Parathyroid adenoma (tissue), 2 donors: Measurements from ENCODE around the gene M1AP.

Experiments
- H2AFZ ChIP-seq: fragments of 300-600 bp; sonication (generic); one replicate; pipeline ENCODE4 v1.7.0; 2017; ENCODE audit warnings: antibody characterized with exemption, mild to moderate bottlenecking
- H3K27ac ChIP-seq: fragments of 300-600 bp; sonication (generic); one replicate; pipeline ENCODE4 v1.7.0; 2017
- H3K27me3 ChIP-seq: fragments of 300-600 bp; sonication (generic); one replicate; pipeline ENCODE4 v1.7.0; 2017; ENCODE audit warnings: low read length; ENCODE audit not compliant: control insufficient read depth, insufficient read depth
- H3K36me3 ChIP-seq: fragments of 300-600 bp; sonication (generic); one replicate; pipeline ENCODE4 v1.7.0; 2017; ENCODE audit warnings: low read length; ENCODE audit not compliant: control insufficient read depth, insufficient read depth
- H3K4me1 ChIP-seq: fragments of 300-600 bp; sonication (generic); one replicate; pipeline ENCODE4 v1.7.0; 2017; ENCODE audit warnings: control low read depth
- H3K4me2 ChIP-seq: fragments of 300-600 bp; sonication (generic); one replicate; pipeline ENCODE4 v1.7.0; 2017; ENCODE audit warnings: low read length
- H3K4me3 ChIP-seq: fragments of 300-600 bp; sonication (generic); one replicate; pipeline ENCODE4 v1.7.0; 2017; ENCODE audit warnings: low read depth, low read length
- H3K79me2 ChIP-seq: fragments of 300-600 bp; sonication (generic); one replicate; pipeline ENCODE4 v1.7.0; 2017; ENCODE audit warnings: control low read depth
- H3K9ac ChIP-seq: fragments of 300-600 bp; sonication (generic); one replicate; pipeline ENCODE4 v1.7.0; 2017; ENCODE audit warnings: mild to moderate bottlenecking
- H3K9me3 ChIP-seq: fragments of 300-600 bp; sonication (generic); one replicate; pipeline ENCODE4 v1.7.0; 2017; ENCODE audit warnings: low read length; ENCODE audit not compliant: control insufficient read depth
- TF ChIP-seq, protein P1 (sequence below): fragments of 300-600 bp; sonication (generic); IDR thresholded peaks from one replicate; pipeline ENCODE4 v1.7.0; 2017; ENCODE audit warnings: antibody characterized with exemption, mild to moderate bottlenecking
- donor health status: primary hyperparathyroidism.

Gene M1AP

DNA sequence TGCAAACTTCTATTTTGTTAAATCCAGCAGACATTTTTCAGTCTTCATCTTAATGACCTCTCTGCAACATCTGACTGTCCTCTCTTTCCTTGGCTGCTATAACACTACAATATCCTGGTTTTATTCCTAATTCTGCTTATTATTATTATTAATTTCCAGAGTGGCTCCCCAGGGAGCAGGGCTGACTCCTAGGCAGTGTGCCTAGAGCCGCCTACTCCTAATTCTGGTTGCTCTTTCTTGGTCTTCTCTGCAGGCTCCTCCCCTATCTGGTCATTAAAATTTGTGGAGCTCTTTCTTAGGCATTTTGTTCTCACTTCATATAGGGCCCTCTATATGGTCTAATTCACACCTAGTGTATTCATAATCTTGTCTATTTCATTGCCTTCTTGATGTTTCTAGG, 105.2 kb downstream of the M1AP start:
- no peaks in the 10 kb centered on the region for H3K27me3 ChIP-seq
- H3K4me1 ChIP-seq = no peaks in the 10 kb centered on the region
- no peak overlapping the region for H3K4me3 ChIP-seq
- H2AFZ ChIP-seq = no peak overlapping the region
- no peaks in the 10 kb centered on the region for H3K36me3 ChIP-seq
- H3K79me2 ChIP-seq = no peaks in the 10 kb centered on the region
- H3K4me2 ChIP-seq = no peak overlapping the region
- H3K9ac ChIP-seq = no peak overlapping the region
- H3K9me3 ChIP-seq = no peaks in the 10 kb centered on the region
- TF ChIP-seq, protein P1, sequence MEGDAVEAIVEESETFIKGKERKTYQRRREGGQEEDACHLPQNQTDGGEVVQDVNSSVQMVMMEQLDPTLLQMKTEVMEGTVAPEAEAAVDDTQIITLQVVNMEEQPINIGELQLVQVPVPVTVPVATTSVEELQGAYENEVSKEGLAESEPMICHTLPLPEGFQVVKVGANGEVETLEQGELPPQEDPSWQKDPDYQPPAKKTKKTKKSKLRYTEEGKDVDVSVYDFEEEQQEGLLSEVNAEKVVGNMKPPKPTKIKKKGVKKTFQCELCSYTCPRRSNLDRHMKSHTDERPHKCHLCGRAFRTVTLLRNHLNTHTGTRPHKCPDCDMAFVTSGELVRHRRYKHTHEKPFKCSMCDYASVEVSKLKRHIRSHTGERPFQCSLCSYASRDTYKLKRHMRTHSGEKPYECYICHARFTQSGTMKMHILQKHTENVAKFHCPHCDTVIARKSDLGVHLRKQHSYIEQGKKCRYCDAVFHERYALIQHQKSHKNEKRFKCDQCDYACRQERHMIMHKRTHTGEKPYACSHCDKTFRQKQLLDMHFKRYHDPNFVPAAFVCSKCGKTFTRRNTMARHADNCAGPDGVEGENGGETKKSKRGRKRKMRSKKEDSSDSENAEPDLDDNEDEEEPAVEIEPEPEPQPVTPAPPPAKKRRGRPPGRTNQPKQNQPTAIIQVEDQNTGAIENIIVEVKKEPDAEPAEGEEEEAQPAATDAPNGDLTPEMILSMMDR = no peak
- H3K27ac ChIP-seq = no peak overlapping the region

DNA sequence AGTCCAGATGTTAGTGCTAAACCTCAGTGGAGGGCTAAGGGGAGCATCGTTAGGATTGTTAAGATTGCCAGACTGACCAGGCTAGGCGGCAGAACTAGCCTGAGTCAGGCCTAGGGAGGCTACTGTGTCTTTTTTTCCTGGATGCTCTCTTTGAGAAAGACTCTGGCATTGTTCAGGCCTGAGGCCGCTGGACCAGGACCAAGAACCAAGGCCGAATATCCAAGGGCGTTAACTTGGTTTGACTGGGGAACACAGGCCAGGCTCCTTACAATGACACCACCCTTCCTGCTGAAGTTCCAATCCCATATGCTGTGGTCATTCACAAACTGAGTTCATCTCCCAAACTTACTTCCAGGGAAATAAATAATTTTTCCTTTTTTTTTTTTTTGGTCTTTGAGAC, 107.8 kb downstream of the M1AP start:
- no peak overlapping the region for H3K4me2 ChIP-seq
- no peaks in the 10 kb centered on the region for H3K4me1 ChIP-seq
- H3K36me3 ChIP-seq = no peaks in the 10 kb centered on the region
- TF ChIP-seq, protein P1 = no peak
- no peaks in the 10 kb centered on the region for H3K27me3 ChIP-seq
- no peaks in the 10 kb centered on the region for H3K9me3 ChIP-seq
- H3K27ac ChIP-seq = no peak overlapping the region
- no peak overlapping the region for H2AFZ ChIP-seq
- H3K79me2 ChIP-seq = no peaks in the 10 kb centered on the region
- H3K9ac ChIP-seq = no peak overlapping the region
- no peak overlapping the region for H3K4me3 ChIP-seq

DNA sequence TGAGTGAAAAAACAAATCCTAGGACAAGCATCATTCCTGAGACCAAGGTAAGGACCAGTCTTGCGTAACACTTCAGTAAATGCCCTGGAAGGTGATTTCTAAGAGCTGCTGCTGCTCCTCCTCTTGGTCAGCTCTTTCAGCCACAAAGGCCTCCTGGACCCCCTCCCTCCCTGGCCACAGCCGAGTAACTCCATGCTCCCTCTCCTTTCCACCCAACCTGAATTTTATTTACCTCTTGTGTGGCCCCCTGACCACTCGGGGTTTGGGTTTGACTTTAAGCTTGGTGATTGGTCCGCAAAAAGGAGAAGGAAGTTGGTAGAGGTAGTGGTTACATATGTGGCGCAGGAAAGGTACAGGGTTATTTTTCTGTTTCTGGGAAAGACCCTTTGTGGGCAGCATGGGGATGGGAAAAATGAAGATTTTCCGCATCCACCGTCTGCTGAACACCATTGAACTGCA, 109.2 kb downstream of the M1AP start:
- Histone ChIP-seq H3K4me1 (no peaks in the 10 kb centered on the region), H3K27me3 (no peaks in the 10 kb centered on the region), H3K4me2 (no peak overlapping the region), H2AFZ (no peak overlapping the region), H3K36me3 (no peaks in the 10 kb centered on the region), H3K9me3 (no peaks in the 10 kb centered on the region), H3K27ac (no peak overlapping the region), H3K79me2 (no peaks in the 10 kb centered on the region), H3K4me3 (no peak overlapping the region), H3K9ac (no peak overlapping the region)
- TF ChIP-seq, protein P1 = no peak

DNA sequence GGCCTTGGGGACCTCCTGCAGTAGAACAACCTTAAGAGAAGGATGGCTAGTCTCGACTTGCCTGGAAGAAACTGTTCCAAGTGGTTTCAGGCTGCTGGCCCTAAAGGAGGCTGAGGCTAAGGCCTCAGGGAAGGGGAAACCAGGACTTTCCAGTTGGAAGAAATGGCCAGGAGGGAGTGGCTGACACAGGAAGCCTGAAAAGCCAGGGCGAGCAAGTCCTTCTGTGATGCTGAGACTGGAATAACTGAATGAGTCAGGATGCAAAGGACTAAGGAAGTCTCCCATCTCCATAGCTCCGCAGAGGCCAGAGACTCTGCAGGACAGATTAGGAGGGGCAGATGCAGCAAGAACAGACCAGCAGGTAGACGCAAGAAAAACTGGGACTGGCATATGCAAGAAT, 111.0 kb downstream of the M1AP start:
- no peak overlapping the region for H2AFZ ChIP-seq
- no peak overlapping the region for H3K4me3 ChIP-seq
- H3K27me3 ChIP-seq = no peaks in the 10 kb centered on the region
- no peaks in the 10 kb centered on the region for H3K4me1 ChIP-seq
- H3K9me3 ChIP-seq = no peaks in the 10 kb centered on the region
- H3K4me2 ChIP-seq = no peak overlapping the region
- H3K36me3 ChIP-seq = no peaks in the 10 kb centered on the region
- no peaks in the 10 kb centered on the region for H3K79me2 ChIP-seq
- TF ChIP-seq, protein P1 = no peak
- no peak overlapping the region for H3K27ac ChIP-seq
- H3K9ac ChIP-seq = no peak overlapping the region

DNA sequence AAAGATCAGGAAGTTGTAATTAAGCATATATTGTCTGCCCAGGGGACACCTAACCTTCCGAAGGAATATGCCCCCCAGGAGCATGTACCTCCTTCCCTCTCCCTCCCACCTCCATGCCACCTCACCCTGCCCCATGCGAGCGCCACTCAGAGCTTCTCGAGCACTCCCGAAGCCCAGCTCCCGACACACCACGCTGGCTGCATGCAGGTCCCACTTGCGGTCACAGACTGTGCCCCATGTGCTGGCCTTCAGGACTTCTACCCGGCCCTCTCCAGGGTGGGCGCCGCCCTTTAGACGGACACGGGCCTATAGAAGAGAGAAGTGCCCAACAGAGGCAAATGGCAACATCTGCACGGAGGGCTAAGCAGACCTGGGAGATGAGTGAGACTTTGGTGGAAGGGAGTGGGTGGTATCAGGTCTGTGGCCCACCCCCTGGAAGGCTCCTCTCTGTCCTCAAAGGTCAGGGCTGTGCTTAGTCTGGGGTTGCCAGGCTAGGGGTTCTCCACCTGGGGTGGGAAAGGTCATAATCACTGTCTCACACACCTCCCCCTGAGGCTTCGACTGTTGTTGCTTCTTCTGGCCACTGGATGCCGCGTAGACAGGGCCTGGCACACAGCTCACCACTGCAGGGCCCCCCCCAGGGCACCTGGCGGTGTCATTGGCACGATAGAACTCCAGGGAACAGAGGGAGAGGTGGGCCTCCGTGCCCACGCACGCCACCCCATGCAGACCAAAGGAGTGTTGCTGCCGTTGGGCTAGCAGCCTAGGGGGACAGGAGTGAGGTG, 111.8 kb downstream of the M1AP start:
- no peaks in the 10 kb centered on the region for H3K36me3 ChIP-seq
- no peak overlapping the region for H2AFZ ChIP-seq
- no peak overlapping the region for H3K27ac ChIP-seq
- no peak overlapping the region for H3K4me3 ChIP-seq
- H3K4me2 ChIP-seq = no peak overlapping the region
- no peak overlapping the region for H3K9ac ChIP-seq
- no peaks in the 10 kb centered on the region for H3K79me2 ChIP-seq
- H3K4me1 ChIP-seq = no peaks in the 10 kb centered on the region
- H3K27me3 ChIP-seq = no peaks in the 10 kb centered on the region
- TF ChIP-seq, protein P1 = no peak
- H3K9me3 ChIP-seq = no peaks in the 10 kb centered on the region
